HT-29 (cell line): Measurements from ENCODE around the gene IMMP2L. TPM values are rescaled to one million over a fixed set of nuclear protein-coding genes. Genes with fewer than 3 reads are reported as not detected.
"Not testable (repeated sequence)": the region's sequence is repeated elsewhere in the genome, so short reads cannot be mapped to it uniquely, and the experiment has no call there.

Experiments
- DNase-seq: peaks from one replicate; pipeline ENCODE4 v3.0.0-alpha.2; 2015; ENCODE audit warnings: low spot score
- total RNA-seq: library from RNA; depleted of rRNA; stranded (reverse); fragments of >200 nt; shearing (Covaris generic); gene quantifications from 2 replicates; pipeline ENCODE4 v1.2.3, GENCODE V29; 2014

IMMP2L gene
- total RNA-seq, 1 experiment from 2014 or later = 8.2 TPM

DNA sequence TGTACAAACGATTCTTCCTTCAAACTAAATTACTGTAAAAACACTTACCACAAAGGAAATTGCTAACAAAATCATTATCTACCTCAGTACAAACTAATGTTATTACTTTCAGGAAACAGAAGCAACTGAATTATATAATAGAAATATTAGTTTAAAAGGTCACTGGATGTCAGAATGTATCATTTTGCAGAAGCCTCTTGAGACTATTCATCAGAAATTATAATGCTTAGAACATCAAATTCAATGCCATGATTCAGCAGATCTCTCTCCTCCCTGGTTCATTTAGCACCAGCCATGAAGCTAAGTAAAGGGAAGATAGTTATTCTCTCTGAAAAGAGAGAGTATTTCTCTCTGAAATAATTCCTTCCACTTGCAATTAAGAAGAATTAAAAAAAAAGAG is 223.3 kb downstream of the IMMP2L start:
- DNase-seq = no peak

- DNase-seq = no peak
Observed at GRCh38 chr7:111333010-111333409, 229.3 kb downstream of the IMMP2L start.

DNA sequence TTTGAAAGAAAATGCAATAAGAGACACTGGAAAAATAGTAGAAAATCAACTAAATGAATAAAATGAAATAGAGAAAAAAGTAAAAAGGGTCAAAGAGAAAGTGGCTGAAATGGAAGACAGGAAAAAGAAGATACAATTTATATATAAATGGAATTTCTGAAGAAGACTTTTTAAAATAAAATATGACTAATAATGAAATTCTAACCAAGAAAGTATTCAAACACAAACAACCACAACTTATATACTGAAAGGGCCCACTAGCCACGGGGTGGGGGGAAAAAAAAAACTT is 232.1 kb downstream of the IMMP2L start:
- DNase-seq = no peak

- no peak for DNase-seq
Observed at GRCh38 chr7:111329367-111330234, 232.7 kb downstream of the IMMP2L start.

DNA sequence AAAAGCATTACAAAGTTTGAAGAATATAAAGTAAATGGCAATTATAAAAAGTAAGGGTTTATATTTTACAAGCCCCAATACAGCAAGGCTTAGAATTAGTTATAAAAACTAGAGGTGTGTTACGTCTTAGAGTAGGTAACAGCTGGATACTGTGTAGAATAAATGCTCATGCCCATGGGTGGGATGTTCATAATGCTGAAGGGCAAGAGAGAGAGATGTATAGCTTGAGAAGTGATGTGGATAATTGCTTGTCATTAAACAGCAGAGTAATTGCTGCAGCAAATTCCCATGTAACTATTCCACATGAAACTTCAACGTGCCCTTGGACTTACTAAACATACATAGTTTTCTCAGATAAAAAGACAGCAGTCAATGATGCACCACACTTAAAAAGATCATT is 233.8 kb downstream of the IMMP2L start:
- no peak for DNase-seq

GRCh38 chr7:111324776-111325175 is 237.5 kb downstream of the IMMP2L start:
- DNase-seq = no peak

DNA sequence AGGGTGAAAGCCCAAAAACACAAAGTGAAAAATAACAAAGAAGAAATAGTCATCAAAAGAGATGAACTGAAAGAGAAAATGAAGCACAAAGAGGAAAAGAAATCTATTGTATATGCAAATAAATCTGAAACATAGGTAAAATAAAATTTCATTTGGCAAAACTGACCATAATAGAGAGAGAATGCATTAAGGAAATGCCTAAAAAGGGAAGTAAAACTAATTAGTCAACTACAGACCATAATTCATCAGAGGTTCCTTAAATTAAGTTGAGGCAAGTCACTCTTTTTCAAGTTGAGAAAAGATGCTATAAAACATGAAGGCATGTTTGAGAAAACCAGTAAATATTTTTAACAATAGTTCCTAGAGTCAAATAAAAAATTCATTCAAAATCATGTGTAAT is 238.1 kb downstream of the IMMP2L start:
- DNase-seq = no peak

DNA sequence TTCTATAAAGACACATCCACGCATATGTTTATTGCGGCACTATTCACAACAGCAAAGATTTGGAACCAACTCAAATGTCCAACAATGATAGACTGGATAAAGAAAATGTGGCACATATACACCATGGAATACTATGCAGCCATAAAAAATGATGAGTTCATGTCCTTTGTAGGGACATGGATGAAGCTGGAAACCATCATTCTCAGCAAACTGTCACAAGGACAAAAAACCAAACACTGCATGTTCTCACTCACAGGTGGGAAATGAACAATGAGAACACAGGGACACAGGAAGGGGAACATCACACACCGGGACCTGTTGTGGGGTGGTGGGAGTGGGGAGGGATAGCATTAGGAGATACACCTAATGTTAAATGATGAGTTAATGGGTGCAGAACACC is 238.6 kb downstream of the IMMP2L start:
- DNase-seq = not testable (repeated sequence)

DNA sequence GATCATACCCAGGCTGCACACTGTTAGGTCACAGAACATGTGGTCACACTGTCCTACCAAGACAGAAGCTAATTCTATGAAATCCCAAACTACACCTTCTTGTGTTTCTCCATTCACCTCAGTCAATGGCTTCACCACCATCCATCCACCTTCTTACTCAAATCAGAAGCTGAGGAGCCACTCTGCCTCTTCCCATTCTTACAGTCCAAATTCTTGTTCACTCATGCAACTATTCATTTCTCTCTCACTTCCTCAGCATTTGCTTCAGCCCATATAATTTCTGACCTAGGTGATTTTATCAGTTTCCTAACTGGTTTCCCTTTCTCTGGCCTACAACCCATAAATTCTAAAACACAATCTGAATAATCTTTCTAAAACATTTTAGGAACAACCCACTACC is 242.2 kb downstream of the IMMP2L start:
- no peak for DNase-seq

DNA sequence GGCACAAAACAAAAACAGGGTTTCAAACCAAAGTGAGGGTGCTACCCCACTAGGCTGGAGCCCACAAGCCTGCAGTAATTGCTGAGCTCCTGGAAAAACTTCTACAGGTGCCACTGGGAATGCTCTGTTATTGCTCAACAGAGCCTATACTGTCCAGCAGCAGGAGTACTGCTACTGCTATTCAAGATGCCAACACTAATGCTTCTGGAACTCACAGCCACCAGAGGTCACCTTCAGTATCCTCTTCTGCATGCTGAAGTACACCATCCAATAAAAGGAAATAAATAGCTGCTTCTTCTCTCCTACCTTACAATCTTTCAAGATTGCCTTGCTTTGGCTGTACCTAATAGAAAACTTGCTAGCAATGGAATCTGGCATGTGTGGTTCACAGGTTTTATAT is 249.3 kb downstream of the IMMP2L start:
- peak; percentile 5 for DNase-seq

DNA sequence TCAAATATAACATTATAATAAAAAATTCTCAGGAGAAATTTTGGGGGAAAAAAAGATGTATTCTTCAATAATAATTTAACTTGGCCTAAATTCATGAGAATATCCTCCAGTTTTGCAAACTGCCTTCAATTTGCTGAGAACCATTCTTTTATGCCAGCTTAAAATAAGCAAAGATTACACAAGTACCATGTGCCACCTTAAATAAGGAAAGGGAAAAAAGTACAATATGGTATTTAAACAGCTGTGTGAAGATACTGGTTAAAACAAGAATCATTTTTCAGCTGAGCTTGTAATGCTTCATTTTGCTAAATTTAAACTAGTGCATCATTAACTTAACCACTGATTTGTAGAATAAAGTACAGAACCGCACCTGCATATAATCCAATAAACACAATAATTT is 253.6 kb downstream of the IMMP2L start:
- DNase-seq = no peak

DNA sequence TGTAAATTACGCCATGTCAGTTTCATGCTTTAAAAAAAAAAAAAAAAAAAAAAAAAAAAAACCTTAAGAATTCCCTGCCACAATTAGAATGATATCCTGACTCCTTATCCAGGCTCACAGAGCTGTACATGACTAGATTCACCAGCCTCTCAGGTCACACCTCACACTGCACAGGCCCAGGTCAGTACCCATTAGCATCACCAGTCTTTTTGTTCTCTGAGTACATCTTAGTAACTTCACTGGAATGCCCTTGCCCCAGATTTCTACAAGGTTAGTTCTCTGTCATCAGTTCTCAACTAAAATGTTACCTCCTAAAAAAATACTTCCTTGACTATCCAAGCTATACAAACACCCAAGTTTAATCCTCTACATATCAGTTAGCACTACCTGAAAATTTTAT is 260.4 kb downstream of the IMMP2L start:
- no peak for DNase-seq

- no peak for DNase-seq
Observed at GRCh38 chr7:111294494-111294893, 267.8 kb downstream of the IMMP2L start.

DNA sequence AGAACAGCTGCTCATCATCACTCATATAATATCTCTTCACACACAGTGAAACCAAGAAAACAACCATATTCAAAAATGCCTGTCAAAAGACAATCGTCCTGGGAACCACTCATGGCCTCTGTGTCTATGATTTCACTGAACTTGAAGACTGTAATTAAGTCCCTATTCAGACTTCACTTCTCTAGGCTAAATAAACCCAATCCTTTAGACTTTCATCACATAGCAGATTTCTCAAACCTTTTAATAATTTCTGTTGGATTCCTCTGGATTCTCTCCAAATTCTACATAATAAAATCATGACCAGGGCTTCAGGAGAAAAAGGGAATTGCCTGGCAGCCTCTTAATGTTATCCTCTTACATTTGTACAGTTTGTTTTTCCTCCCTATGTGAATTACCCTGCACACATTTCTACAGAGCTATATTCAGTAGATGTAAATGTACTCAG is 270.2 kb downstream of the IMMP2L start:
- DNase-seq = no peak

GRCh38 chr7:111290982-111291381 is 271.3 kb downstream of the IMMP2L start:
- DNase-seq = no peak

- no peak for DNase-seq
Observed at GRCh38 chr7:111290419-111290818, 271.9 kb downstream of the IMMP2L start.

GRCh38 chr7:111288441-111288840 is 273.9 kb downstream of the IMMP2L start:
- DNase-seq = not testable (repeated sequence)

DNA sequence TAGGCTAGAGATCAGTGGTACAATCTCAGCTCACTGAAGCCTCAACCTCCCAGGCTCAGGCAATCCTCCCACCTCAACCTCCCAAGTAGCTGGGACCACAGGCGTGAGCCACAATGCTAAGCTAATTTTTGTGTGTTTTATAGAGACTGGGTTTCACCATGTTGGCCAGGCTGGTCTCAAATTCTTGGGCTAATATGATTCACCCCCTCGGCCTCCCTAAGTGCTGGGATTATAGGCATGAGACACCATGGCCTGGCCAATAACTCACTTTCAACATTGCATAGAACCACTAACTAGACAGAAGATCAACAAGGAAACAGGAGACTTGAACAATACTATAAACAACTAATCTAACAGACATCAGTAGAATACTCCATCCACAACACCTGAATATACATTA is 279.7 kb downstream of the IMMP2L start:
- DNase-seq = no peak

DNA sequence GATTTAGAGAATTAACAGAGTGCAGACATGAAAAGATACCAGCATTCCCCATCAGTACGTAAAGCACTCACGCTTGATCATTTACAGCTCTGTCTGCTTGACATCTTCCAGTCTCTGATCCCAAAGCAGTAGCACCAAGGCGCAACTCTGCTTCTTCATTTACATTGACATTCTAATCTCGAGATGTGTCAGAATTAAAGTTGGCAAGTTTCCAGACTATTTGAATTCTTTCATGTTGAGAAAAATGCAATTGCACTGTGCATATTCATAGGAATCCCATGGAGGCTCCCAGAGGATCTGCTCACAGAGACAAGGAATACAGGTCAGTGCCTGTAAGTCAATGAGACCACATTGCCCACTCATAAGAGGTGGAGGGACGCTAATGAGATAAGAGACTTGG is 287.4 kb downstream of the IMMP2L start:
- no peak for DNase-seq

DNA sequence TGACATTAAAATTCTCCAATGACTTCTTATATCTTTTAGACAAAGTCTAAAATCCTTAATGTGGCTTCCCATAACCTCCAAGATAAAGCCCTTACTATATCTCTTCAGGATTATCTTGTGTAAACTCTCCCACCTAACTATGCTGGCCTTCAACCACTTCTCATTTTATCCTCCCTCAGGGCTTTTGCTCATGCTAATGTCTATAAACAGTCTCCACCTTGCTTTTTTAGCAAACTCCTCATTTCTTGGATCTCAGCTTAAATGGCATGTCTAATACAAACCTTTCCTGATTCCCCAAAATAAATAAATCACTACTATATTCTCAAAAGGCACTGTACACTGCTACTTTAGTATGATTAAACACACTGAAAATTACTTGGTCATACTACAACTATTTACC is 290.2 kb downstream of the IMMP2L start:
- DNase-seq = no peak

- DNase-seq = not testable (repeated sequence)
Observed at GRCh38 chr7:111270794-111271193, 291.5 kb downstream of the IMMP2L start.

DNA sequence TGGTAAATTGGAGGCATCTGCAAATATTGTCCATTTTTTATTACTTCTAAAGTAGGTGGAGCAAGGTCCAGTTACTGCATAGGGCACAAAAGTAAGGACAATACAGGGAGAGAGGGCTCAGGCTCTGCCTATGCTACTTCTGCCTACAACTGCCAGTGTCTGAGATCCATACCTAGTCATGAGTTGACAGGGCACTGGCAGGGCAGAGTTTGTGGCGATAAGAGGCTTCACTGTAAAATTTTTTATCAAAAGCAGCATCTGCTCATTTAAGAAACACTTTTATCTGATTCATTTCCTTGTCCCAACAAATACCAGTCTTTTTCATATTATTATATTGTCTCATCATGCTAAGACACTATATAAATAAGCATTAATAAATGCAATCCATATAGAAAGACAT is 293.4 kb downstream of the IMMP2L start:
- no peak for DNase-seq

- no peak for DNase-seq
Observed at GRCh38 chr7:111266613-111267012, 295.7 kb downstream of the IMMP2L start.

DNA sequence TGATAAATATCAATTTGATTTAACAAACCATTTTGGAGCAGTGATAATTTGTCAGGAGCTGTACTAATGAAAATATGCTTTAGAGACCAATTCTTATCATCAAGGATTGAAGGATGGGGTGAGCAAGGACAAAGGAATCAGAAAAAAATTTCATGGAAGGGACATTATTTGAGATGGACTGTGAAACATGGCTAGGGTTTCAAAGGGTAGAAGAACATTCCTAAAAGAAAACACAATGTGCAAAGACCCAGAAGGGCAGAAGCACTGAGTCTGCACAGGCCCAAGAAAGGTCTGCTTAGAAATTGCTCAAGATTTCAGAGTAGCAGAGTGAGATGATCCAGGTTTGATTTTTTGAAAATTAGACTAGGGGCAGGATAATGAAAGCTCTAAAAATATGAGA is 296.9 kb downstream of the IMMP2L start:
- DNase-seq = no peak
